Thyroid gland (tissue), 4 donors: ENCODE measurements around the gene DTNB. TPM values are rescaled to one million over a fixed set of nuclear protein-coding genes. Genes with fewer than 3 reads are reported as not detected.

Source experiments
- DNase-seq, 2 donors: peaks; one replicate each; pipeline ENCODE4 v3.0.0-alpha.2; 2019
- H3K27ac ChIP-seq, 3 donors: fragments of 200-600 bp; sonication (generic); 1 replicate in 2 of 3; 2 replicates in 1 of 3; pipeline ENCODE4 v1.5.1; 2016 to 2019; ENCODE audit warnings: mild to moderate bottlenecking in 1 of 3, moderate library complexity in 1 of 3
- H3K27me3 ChIP-seq: fragments of 200-600 bp; sonication (generic); one replicate; pipeline ENCODE4 v1.5.1; 2019
- H3K36me3 ChIP-seq, 2 donors: fragments of 200-600 bp; sonication (generic); one replicate each; pipeline ENCODE4 v1.5.1; 2016 to 2019
- H3K4me1 ChIP-seq, 2 donors: fragments of 200-600 bp; sonication (generic); one replicate each; pipeline ENCODE4 v1.5.1; 2017 to 2019
- H3K4me3 ChIP-seq, 3 donors: fragments of 200-600 bp; sonication (generic); replicated peaks in 1 of 3; 1 replicate in 2 of 3; 2 replicates in 1 of 3; pipeline ENCODE4 v1.5.1; 2016; ENCODE audit warnings: mild to moderate bottlenecking in 1 of 3
- H3K9me3 ChIP-seq: fragments of 200-600 bp; sonication (generic); one replicate; pipeline ENCODE4 v1.5.1; 2017
- POLR2A ChIP-seq, 2 donors: fragments of 450-650 bp; IDR thresholded peaks; one replicate each; pipeline ENCODE4 v1.6.1; 2017; ENCODE audit warnings: antibody characterized with exemption in 2 of 2, mild to moderate bottlenecking in 2 of 2, moderate library complexity in 1 of 2
- WGBS, 2 donors: methylation state at CpG; one replicate each; pipeline ENCODE4 v1.1.5; 2017; 5-methylcytosine and 5-hydroxymethylcytosine counted together
- intact Hi-C: fragments of 100-400 bp; cut with DNase I; formaldehyde crosslinking; loops from one replicate; pipeline ENCODE4 v1.15.1; 2023
- total RNA-seq, 4 donors: library from RNA; depleted of rRNA; stranded (reverse); fragments of >200 nt; gene quantifications; one replicate each; pipeline ENCODE4 v1.2.3, GENCODE V29; 2016
- TF ChIP-seq, protein P1 (sequence below), 6 experiments: fragments of 200-600 bp in 3 of 6; fragments of 450-650 bp in 3 of 6; sonication (generic) in 3 of 6; IDR thresholded peaks; one replicate each; pipeline ENCODE4 v1.5.1; 2016 to 2019; ENCODE audit warnings: antibody characterized with exemption in 6 of 6, mild to moderate bottlenecking in 2 of 6, inconsistent platforms in 1 of 6, moderate library complexity in 1 of 6

Gene DTNB
- total RNA-seq, 4 donors from 2014 or later = 38.9 to 75.2 (median 55.5) TPM

DNA sequence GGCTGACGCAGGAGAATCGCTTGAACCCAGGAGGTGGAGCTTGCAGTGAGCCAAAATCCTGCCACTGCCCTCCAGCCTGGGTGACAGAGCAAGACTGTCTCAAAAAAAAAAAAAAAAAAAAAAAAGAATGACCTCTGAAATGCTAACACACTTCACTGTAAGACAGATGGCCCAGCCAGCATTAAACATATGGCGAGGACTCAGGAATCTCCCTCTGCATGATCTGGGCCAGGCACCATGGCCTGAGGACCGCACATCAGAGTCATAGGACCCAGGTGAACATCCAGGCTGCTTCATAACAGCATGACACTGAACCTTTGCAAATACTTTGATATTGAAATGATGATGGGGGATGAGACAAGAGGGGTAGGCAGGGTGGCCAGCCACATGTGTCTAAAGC is 275.6 kb downstream of the DTNB start:
- no peak for DNase-seq
- no peaks in the 10 kb centered on the region for H3K36me3 ChIP-seq
- intact Hi-C loops = no loop called here
- no peak overlapping the region for H3K4me3 ChIP-seq
- H3K27me3 ChIP-seq = no peaks in the 10 kb centered on the region
- H3K27ac ChIP-seq = no peak overlapping the region
- H3K9me3 ChIP-seq = no peaks in the 10 kb centered on the region
- no peak for TF ChIP-seq POLR2A (IDR thresholded peaks at IDR 0.05)
- TF ChIP-seq, protein P1, sequence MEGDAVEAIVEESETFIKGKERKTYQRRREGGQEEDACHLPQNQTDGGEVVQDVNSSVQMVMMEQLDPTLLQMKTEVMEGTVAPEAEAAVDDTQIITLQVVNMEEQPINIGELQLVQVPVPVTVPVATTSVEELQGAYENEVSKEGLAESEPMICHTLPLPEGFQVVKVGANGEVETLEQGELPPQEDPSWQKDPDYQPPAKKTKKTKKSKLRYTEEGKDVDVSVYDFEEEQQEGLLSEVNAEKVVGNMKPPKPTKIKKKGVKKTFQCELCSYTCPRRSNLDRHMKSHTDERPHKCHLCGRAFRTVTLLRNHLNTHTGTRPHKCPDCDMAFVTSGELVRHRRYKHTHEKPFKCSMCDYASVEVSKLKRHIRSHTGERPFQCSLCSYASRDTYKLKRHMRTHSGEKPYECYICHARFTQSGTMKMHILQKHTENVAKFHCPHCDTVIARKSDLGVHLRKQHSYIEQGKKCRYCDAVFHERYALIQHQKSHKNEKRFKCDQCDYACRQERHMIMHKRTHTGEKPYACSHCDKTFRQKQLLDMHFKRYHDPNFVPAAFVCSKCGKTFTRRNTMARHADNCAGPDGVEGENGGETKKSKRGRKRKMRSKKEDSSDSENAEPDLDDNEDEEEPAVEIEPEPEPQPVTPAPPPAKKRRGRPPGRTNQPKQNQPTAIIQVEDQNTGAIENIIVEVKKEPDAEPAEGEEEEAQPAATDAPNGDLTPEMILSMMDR (IDR thresholded peaks at IDR 0.05) = no peak
- 94% methylated on average over 4 of the region's 4 CpGs for WGBS, 2 donors
- H3K4me1 ChIP-seq = no peaks in the 10 kb centered on the region

DNA sequence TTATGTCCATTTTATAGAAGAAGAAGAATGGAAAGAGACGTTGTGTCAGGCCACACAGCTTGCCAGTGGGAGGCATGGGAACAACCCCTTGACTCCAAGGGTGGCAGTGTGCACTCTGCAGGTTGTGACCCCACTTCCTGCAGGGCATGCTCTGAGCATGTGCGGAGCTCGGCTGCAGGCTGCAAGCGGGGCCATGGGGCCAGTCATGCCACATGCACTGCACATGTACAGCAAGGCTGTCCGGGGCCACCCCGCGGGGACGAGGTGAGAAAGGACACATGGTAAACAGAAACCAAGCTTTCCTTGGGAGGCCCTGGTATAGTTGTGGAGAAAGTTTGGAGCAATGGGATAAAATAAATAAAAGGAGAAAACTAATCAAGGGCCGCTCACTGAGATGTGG is 284.2 kb downstream of the DTNB start:
- Histone ChIP-seq H3K9me3 (no peaks in the 10 kb centered on the region), H3K4me3 (no peak overlapping the region), H3K4me1 (no peaks in the 10 kb centered on the region), H3K27ac (no peak overlapping the region), H3K36me3 (peaks cover 0 to 8% of the 10 kb centered on the region in 2 donors), H3K27me3 (no peaks in the 10 kb centered on the region)
- DNase-seq = no peak
- TF ChIP-seq POLR2A (IDR thresholded peaks at IDR 0.05) = no peak
- TF ChIP-seq, protein P1 (IDR thresholded peaks at IDR 0.05) = no peak
- 97 to 99% methylated on average over 9 of the region's 9 CpGs for WGBS, 2 donors
- intact Hi-C loops = no loop called here

DNA sequence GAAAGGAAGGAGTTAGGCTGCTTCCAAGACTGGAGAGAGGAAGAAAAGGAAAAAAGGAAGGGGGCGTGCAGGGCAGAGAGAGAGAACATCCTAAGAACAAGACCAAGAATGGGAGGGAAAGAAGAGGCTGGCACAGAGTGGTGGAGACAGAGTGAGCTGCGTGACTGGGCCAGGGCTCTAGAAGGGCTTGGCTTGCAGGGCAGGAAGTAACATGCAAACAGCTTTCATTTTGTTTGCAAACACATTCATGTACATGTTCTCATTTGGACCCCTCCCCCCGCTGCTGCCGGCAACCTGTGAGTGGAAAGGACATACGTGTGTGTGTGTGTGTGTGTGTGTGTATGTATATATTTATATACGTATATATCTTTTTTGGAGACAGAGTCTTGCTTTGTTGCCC is 284.9 kb downstream of the DTNB start:
- Histone ChIP-seq H3K4me3 (no peak overlapping the region), H3K4me1 (no peaks in the 10 kb centered on the region), H3K9me3 (no peaks in the 10 kb centered on the region), H3K36me3 (peaks cover 0 to 8% of the 10 kb centered on the region in 2 donors), H3K27ac (no peak overlapping the region), H3K27me3 (no peaks in the 10 kb centered on the region)
- intact Hi-C loops = no loop called here
- WGBS, 2 donors = 92 to 93% methylated on average over 6 of the region's 6 CpGs
- DNase-seq = no peak
- TF ChIP-seq, protein P1 (IDR thresholded peaks at IDR 0.05) = no peak
- no peak for TF ChIP-seq POLR2A (IDR thresholded peaks at IDR 0.05)

DNA sequence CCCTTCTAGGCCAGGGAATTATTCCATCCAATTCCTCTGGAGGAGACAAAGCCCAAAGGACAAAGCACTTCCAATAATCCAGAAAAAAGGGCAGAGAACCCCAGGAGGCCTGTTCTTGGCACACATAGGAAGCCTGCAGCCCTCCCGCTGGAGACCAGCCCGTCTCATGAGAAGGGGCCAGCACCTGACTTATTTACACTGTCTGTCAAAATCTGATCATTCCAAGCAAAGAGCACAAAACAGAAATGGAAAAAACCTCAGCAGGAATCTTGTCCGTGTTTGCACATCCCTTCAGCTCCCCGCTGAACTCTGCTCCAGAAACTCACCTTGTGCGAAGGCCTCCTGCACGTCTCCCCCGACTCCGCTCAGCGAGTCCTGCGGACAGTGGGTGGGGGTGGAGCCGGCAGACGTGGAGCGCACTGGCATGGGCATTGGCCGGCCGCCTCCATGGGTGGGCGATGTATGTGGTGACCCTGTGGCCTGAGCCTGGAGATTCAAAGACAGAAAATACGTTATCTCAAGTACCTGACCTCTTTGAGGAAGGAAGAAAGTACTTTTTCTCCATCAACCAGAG is 285.4 kb downstream of the DTNB start:
- no peak for DNase-seq
- no peak overlapping the region for H3K27ac ChIP-seq
- H3K4me1 ChIP-seq = no peaks in the 10 kb centered on the region
- intact Hi-C loops = no loop called here
- 91 to 94% methylated on average over 17 of the region's 17 CpGs for WGBS, 2 donors
- TF ChIP-seq, protein P1 (IDR thresholded peaks at IDR 0.05) = no peak
- no peak for TF ChIP-seq POLR2A (IDR thresholded peaks at IDR 0.05)
- H3K27me3 ChIP-seq = no peaks in the 10 kb centered on the region
- H3K36me3 ChIP-seq = peaks cover 0 to 8% of the 10 kb centered on the region in 2 donors
- H3K9me3 ChIP-seq = no peaks in the 10 kb centered on the region
- H3K4me3 ChIP-seq = no peak overlapping the region

DNA sequence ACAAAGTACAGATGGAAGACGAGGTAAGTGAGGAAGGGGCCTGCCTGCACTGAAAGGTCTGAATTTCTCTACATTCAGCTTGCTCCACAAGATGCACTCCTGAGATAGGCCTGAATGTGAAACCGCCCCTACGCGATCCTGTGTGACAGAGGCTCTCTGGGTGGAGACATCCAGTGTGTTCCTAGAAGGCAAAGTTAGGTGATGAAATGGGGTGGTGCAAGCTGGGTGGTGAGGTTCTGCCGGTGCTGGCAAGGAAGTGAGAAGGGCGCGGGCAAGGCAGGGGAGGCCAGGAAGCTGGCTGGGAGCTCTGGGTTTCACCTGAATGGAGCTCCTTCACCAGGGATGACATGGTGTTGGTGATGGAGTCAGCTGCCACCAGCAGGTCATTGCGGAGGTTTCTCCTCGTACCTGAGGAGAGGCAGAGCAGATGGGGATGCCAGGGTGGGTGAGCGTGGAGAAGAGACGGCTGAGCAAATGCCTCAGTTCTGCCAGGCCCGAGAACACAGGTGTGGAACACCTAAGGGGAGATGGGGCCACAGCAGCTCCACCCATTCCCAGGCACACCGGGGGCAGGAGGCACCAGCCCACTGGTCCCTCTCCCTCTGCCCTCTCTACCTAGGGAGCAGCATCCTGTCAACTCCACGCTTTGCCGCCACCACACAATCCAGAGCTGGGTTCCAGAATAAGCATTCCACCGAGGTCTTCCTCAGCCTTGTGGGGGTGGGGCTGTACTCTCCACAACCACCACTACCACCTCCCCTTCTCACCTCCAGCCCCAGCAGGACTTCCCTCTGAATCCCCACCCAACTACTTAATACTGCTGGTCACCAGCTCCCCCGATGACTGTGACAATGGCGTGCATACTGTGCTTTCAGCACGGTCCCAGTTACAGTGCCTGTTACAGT is 286.2 kb downstream of the DTNB start:
- Histone ChIP-seq H3K4me1 (no peaks in the 10 kb centered on the region), H3K27ac (no peak overlapping the region), H3K27me3 (no peaks in the 10 kb centered on the region), H3K9me3 (no peaks in the 10 kb centered on the region), H3K4me3 (no peak overlapping the region), H3K36me3 (peaks cover 0 to 8% of the 10 kb centered on the region in 2 donors)
- intact Hi-C loops = no loop called here
- WGBS, 2 donors = 92 to 94% methylated on average over 18 to 19 of the region's 19 CpGs
- DNase-seq = no peak
- TF ChIP-seq POLR2A (IDR thresholded peaks at IDR 0.05) = no peak
- TF ChIP-seq, protein P1 (IDR thresholded peaks at IDR 0.05) = no peak
